ENCODE data around the gene SDF4.

Gene SDF4, protein sequence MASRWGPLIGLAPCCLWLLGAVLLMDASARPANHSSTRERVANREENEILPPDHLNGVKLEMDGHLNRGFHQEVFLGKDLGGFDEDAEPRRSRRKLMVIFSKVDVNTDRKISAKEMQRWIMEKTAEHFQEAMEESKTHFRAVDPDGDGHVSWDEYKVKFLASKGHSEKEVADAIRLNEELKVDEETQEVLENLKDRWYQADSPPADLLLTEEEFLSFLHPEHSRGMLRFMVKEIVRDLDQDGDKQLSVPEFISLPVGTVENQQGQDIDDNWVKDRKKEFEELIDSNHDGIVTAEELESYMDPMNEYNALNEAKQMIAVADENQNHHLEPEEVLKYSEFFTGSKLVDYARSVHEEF

DNA sequence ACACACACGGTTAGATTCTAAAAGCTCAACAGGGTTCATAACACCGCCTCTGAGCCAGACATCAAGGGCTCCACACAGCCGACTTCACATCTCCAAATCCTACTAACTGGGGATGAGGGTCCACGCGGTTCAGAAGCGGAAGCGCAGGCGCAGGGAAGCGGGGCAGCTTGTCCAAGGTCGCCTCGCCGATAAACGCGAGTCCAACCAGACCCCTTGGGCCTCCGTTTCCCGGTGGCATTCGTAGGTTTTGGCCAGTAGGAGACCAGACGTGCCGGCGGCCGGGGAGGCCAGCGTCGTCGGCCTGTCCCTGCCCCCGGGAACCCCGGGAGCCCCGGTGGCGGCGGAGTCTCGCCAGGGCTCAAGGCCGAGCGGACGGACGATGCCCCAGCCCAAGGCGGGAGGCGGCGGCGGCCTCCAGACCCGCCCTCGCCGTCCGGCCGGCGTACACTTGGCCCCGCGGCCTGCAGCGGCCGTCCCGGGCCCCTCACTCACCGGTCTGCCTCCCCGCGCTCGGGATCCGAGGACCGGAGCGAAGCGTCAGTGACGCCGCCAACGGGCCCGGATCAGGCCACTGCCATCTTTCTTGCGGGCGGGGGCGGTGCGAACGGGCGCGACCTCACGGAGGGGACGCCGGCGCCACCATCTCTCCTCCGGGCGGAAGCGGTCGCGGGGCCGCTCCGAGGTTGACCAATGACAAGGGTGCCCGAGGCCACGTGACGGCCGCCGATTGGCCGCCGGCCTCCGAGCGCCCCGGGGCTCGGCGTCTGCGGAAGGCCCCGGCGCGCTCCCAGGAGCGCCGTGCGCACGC is at the start of gene SDF4:
Gene SDF4 (minus strand): TSS at position 602 of the 808 bp plus-strand sequence. CDS start 3,229 bp downstream, outside the sequence.
- peak; percentile 95 for DNase-seq (ENCODE audit: low read depth)

DNA sequence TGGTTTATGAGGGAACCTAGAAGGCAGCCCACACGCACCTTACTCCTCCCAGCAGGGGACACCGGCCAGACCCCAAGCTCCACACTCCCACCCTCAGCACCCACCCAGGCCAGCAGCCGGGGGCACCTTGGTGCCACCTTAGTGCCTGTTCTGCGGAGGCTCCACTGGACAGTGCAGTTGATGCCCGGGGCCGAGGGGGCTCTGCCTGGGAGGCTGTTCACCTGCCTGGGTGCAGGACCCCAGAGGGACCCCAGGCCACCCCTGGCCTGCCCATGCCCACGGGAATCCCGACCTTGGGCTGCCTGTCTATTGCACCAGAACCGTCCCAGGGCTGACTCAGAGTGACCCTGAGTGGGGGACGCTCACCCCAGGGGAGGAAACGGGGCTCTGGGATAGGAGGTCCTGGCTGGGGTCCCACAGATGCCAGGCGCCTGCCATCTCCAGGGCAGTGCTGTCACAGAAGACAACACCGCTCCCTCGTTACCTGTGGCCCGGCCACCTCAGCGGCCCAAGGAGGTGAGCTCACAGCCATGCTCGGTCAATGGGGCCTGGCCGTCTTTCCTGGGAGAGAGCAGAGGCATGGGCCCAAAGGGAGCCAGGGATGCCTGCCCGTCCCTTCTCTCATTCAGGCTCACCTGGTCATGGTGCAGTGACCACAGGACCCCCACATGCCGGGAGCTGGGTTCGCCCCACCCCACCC is 49.1 kb upstream of the SDF4 start:
- DNase-seq (ENCODE audit: low read depth) = no peak

DNA sequence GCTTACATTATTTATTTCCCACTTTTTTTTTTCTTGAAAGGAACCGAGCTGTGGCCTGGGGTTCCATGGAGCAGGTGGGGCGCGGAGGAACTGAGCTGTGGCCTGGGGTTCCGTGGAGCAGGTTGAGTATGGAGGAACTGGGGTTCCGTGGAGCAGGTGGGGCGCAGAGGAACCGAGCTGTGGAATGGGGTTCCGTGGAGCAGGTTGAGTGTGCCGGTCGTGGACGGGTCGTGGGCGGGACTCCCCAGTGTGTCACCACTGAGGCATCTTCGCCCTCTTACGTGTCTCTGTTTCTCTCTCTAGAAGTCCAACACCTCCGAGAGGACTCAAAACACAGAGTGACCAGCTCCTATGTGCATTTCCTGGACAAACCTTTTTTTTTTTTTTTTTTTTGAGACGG is 47.2 kb upstream of the SDF4 start:
- DNase-seq (ENCODE audit: low read depth) = no peak

DNA sequence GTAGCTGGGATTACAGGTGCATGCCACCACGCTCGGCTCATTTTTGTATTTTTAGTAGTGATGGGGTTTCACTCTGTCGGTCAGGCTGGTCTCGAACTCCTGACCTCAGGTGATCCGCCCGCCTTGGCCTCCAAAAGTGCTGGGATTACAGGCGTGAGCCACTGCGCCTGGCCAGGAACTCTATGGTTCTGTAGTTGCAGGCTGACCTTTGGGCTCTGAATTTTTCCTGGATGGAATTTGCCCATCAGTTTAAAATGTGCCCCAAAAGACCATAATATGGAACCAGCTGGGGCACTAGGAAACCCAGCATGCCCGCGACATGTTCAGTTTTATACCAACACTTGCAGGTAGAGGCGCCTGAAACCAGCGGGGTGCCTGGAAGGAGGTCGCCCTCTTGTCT is 46.8 kb upstream of the SDF4 start:
- no peak for DNase-seq (ENCODE audit: low read depth)

DNA sequence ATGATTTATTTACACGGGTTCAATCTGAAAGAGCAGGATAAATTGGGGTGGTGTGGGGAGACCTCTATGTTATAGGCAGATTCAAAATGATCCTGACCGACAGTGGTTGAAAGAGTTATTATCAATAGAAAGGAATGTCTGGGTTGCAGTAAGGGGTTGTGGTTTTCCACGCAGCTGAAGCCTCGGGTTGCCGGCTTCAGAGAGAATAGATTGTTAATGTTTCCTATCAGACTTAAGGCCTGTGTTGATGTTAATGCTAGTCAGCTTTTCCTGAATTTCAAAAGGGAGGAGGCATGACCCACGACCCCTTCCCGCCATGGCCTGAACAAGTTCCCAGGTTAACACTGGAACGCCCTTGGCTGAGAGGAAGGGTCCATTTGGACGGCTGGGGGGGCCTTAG is 44.0 kb upstream of the SDF4 start:
- DNase-seq (ENCODE audit: low read depth) = no peak

DNA sequence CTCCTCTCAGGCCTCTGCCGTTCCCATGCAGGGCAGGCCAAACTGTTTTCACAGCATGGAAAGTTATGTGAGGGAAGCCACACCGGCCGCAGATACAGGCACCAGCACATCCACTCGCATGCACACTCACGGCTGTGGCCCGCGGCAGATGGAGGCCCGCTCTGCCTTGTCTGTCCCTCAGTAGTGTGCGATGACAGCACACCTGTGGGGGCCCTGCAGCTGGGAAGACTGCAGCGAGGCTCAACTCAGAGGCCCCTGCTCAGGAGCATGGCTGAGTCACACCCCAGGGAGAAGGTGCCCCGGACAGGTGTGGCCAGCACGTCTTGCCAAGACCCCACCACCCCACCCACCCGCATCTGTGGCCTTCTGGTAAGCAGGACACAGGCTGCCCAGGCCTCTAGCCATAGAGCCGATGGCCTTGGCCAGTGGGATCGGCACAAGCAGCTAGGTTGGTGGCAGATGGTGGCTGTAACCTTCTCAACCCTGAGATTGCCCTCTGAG is 43.2 kb upstream of the SDF4 start:
- no peak for DNase-seq (ENCODE audit: low read depth)

DNA sequence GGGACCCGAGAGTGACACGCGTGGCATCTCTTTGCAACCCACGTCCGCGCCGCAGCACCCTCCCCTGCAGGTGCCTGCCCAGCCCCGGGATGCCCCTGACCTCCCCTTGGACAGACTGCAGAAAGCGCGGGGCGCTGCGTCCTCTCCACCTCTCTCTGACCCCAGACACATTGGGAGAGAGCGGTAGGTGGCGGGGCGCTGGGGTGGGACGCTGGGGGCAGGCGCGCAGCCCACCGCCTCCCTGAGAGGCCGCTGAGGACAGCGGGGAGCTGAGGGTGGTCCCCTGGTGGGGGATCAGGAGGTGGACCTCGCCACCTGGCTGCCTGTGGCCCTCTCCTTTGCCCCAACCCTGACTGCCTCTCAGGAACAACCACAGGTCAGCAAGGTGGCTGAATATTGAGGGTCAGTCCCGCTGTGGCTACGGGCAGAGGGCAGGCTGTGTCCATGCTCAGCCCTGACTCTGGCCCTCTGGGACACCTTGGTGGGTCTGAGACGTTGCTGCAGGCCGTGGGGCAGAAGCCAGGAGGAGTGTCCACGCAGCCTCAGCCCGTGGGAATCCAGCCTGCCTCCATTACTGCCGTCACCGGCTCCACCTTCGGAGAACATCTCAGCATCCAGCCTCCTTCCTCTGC is 42.6 kb upstream of the SDF4 start:
- DNase-seq (ENCODE audit: low read depth) = no peak

DNA sequence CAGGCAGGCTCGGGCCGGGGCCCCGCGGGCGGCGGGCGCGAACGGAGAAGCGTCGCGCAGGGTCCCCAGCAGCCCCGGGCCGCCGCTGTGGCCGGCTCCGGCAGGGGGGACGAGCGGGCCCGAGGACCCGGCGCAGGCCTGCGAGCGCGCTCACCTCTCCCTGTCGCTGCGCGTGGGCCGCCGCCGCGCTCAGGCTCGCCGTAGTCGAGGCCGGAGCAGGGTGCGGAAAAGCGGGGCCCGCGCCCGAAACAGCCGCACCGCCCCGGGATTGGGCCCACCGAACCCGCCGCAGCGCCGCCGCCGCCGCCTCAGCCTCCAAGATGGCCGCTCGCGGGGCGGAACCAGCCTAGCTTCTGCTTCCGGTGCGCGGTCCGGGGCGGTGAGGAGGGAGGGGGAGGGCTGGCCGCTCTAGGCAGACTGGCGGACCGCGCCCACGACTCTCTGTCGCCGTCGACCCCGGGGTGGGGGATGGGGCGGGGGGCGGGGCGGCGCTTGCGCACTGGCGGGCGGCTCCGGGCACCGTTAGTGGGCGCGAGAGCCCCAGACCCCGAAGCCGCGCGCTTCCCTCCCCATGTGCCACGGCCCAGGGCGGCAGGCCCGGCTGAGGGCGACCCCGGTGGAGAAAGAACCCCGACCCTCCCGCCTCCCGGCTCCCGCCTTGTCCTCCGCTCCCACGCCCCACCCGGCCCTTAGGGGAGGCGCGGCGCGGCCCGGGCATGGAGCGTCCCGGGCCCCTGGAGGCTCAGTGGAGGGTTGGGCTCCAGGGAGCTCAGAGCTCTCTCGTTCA is 41.9 kb upstream of the SDF4 start, which contains the start of gene UBE2J2:
Gene UBE2J2 (minus strand): TSS at position 343 of the 787 bp plus-strand sequence. CDS start 5,862 bp downstream, outside the sequence.
- peak; percentile 91 for DNase-seq (ENCODE audit: low read depth)

DNA sequence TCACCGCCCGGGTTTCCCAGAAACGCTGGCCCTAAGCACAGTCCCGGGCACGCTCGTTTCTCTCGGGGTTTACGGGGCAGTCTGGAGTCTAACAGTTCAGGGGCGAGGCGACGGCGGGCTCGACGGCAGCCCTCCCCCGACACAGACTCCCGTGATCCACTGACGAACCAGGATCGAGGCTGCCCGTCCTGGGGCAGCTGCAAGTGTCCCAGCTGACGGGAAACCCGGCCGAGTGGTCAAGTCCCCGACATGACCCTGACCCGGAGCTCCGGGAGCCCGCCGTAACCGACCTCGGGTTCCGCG is 41.4 kb upstream of the SDF4 start:
- no peak for DNase-seq (ENCODE audit: low read depth)

DNA sequence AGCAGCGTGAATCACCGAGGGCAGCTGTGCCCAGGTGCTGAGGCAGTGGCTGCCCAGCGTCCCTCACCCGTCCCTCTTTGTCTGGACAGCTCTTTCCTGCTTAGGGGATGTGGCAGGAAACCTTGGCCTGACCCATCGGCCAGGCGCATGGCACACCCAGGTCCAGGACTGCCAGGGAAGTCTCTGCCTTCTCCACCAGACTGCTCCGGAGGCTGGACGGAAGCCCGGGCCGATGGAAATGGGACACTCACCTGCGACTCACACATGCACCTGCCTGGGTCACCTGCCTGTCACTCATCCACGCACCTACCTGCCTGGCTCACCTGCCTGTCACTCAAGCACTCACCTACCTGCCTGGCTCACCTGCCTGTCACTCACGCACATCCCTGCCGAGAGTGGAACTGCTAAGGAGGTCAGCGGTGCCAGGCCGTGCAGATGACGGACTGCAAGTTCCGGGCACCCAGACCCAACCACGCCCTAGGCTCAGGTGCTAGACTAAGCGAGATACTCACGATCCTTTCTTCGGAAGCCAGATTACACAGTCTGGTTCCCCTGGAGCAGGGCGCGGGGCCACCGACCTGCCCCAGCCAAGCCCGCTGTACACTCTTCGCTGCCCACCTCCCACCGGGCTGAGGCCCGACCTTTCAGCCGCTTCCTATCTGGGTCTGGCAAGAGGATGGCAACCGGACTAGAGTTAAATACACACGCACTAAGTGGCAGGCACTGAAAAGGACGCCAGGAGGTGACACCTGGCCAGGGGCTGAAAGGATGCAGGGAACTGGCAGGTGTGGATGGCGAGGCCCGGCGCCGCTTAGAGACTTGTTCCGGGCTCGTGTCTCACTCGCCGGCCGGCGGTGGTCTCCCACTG is 40.8 kb upstream of the SDF4 start:
- no peak for DNase-seq (ENCODE audit: low read depth)

DNA sequence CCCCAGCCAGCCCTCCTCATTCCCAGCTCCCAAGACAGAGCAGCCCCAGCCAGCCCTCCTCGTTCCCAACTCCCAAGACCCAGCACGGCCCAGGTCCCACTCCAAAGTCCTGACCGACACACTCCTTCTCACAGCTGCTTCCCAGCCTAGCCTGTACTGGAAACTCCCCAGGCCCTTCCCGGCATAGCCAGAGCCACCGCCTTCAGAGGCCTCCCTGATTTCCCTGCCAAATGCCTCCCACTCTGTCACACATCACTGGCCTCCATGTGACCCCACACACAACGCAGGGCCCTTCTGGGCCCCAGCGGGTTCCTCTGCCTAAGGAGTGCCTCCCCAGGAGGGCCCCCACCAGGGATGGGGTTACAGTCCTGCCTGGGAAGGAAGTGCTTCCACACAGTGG is 39.0 kb upstream of the SDF4 start:
- DNase-seq (ENCODE audit: low read depth) = no peak

DNA sequence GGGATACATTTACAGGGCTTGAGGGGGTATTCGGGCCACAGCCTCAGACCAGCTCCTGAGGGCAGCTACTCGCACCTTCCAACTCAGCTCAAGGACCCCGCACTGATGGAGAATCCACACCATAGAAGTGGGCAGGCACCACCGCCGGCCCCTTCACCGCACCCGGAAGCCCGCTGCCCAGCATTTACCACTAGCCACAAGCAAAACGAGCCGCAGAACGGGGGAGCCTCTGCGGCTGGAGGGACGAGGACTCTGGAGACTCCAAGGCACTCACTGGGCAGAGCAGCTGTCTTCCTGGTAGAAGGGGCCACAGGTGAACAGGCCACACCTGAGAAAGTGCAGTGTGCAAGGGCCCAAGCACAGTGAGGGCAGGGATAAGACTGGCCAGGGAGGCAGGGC is 36.5 kb upstream of the SDF4 start:
- no peak for DNase-seq (ENCODE audit: low read depth)

DNA sequence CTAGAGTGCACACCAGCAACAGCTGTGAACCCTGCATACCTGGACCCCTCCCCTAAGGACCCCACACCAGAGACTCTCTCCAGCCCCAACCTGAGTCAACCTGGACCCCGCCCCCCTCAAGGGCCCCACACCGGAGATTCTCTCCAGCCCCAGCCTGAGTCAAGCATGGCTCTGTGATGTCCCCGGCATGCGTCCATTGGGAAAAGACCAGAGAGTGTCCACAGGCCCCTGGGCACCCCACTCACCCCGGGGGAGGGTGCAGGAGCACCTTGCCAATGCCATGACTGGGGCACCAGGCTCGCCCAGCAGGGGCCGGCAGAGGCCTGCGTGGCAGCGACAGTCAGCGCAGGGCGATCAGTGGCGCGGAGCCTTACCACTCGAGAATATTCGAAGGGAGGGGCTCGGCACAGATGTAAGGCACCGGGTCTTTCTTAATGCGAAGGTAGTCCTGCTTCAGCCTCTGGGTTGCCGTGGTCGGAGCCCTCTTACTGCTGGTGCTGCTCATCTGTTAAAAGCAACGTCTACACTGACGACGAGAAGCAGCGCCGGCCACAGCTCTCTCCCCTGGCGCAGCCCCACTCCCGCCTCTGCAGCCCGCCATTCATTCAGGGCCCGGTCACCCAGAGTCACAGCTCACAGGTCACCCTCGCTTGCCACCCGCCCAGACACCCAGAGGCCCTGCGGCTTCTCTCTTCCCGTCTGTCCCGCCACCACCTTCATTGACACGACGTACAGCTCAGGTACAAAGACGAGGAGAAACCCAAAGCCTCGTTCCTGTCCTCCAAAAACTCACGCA is 35.9 kb upstream of the SDF4 start:
- DNase-seq (ENCODE audit: low read depth) = no peak

DNA sequence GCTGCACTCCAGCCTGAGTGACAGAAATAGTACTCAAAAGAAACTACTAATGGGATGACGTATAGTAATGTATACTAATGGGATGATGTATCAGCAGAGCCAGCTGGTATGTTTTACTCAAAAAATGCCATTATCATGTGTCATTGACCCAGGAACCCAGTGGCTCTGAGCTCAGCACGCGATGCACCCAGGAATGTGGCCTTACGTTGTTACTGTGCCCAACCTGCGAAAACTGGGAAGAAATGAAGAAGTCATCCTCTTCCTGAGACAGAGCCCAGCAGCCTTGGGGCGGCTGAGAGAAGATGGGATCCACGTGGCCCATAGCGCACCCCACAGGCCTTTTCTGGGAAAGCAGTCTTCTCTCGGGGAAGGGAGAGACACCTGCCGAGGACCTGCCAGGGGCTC is 33.1 kb upstream of the SDF4 start:
- no peak for DNase-seq (ENCODE audit: low read depth)

DNA sequence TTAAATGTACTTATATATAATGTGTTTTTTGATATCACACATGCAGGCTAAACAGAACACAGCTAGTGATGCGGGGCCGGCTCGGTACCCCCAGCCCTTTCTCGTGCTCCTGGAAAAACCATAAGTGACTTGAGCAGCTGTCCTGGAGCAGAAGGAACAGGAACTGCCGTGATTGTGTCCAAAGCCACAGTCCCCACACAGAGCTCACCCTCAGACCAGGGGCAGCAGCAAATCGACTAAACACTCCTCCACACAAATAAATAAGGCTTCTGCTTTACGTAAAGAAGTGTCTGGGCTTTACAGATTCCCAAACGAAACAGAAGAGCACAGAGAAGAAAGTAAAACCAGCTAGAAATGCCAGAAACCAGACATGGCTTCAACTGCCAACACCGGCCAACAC is 32.2 kb upstream of the SDF4 start:
- DNase-seq (ENCODE audit: low read depth) = no peak

DNA sequence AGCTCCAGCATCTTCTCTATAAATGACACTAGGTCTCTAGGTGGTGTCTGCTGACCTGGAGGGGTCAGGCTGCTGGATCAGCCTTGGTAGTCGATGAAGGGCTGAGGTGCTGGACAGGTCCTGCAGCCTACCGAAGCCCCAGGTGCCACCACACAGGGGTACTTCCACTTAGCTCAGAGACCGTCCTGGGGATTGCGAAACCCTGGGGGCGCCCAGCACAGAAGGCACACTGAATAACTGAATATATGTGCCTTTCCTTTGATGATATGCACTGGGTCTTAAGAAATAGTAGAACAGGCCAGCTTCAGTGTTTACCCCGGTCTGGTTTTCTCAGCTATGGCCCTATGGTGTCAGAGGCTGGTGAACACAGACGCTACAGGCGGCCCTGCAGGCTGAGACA is 31.0 kb upstream of the SDF4 start:
- DNase-seq (ENCODE audit: low read depth) = no peak

DNA sequence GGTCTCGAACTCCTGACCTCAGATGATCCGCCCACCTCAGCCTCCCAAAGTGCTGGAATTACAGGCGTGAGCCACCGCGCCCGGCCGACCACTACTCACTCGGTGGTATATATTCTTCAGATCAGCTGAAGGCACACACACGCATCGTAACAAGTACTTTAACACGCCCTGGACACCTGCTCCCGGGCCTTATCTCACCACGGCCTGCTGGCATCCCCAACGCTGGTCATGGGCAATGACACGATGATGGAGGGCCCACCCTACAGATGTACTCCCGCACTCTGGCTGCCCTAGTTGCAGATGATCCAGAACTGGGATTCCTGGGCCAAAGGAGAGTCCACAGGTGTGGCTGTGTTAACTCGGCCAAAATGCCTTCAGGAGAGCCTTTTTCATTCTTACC is 30.3 kb upstream of the SDF4 start:
- DNase-seq (ENCODE audit: low read depth) = no peak

DNA sequence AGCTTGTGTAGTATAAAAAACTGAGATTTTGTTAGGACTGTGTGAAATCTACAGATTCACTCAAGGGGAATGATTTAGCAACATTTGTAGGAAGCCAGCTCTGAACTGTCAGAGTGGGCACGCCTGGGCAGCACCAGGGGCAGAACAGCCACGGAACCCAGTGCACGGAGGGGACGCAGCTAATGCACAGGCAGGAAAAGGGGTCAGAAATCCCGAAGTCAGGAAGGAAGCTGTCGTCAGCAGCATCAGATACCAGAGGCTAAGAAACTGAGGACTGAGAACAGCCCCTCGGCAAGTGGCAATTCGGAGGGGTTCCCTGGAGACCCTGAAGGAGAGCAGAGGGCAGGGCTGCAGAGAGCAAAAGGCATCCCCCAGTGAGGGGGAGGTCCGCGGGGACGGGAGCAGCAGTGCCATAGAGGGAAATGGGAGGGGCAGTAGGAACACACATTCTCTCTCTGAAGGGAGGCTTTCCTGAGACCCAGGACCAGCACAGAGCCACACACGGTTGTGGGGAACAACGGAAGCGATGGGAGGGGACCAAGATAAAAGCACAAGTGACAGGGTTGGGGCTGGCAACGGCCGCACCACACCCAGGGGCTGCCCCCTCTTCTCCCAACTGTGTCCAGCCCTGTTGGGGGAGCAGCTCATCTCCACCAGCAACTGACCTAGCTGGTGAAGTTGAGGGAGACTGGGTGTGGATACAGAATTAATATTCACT is 29.2 kb upstream of the SDF4 start:
- no peak for DNase-seq (ENCODE audit: low read depth)
